ENCODE data around the gene SIRT6.
"Not testable (repeated sequence)": the region's sequence is repeated elsewhere in the genome, so short reads cannot be mapped to it uniquely, and the experiment has no call there.

- TF ChIP-seq CTCF (IDR thresholded peaks at IDR 0.05); ATF3 (CRISPR knock-in tag; conservative IDR thresholded peaks at IDR 0.05); JUN (CRISPR knock-in tag; IDR thresholded peaks at IDR 0.05); GABPB1 (CRISPR knock-in tag; IDR thresholded peaks at IDR 0.05): not testable (repeated sequence)
- TF ChIP-seq, protein P1, sequence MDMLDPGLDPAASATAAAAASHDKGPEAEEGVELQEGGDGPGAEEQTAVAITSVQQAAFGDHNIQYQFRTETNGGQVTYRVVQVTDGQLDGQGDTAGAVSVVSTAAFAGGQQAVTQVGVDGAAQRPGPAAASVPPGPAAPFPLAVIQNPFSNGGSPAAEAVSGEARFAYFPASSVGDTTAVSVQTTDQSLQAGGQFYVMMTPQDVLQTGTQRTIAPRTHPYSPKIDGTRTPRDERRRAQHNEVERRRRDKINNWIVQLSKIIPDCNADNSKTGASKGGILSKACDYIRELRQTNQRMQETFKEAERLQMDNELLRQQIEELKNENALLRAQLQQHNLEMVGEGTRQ (CRISPR knock-in tag; IDR thresholded peaks at IDR 0.05): not testable (repeated sequence)
- TF ChIP-seq, protein P2, sequence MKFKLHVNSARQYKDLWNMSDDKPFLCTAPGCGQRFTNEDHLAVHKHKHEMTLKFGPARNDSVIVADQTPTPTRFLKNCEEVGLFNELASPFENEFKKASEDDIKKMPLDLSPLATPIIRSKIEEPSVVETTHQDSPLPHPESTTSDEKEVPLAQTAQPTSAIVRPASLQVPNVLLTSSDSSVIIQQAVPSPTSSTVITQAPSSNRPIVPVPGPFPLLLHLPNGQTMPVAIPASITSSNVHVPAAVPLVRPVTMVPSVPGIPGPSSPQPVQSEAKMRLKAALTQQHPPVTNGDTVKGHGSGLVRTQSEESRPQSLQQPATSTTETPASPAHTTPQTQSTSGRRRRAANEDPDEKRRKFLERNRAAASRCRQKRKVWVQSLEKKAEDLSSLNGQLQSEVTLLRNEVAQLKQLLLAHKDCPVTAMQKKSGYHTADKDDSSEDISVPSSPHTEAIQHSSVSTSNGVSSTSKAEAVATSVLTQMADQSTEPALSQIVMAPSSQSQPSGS (CRISPR knock-in tag; IDR thresholded peaks at IDR 0.05; ENCODE audit: borderline replicate concordance, low read depth): not testable (repeated sequence)
These were observed 49.2 kb upstream of the SIRT6 start for GRCh38 chr19:4231521-4231920.

Measured in WTC11 (cell line).